ENCODE data around the gene KCNA2.

KCNA2 gene

GRCh38 chr1:110639724-110640386, 33.7 kb upstream of the KCNA2 start:
- DNase-seq (ENCODE audit: low read depth, low spot score): no peak

GRCh38 chr1:110638556-110638955, 32.4 kb upstream of the KCNA2 start:
- TF ChIP-seq EZH2 (IDR thresholded peaks at IDR 0.05) (no peak), POLR2AphosphoS5 (IDR thresholded peaks at IDR 0.05; ENCODE audit: borderline replicate concordance, low read depth, low read length) (no peak), FOXP2 (optimal IDR thresholded peaks at IDR 0.05; ENCODE audit: control extremely low read depth, extremely low read length, insufficient read depth) (no peak)
- H3K9me3 ChIP-seq (ENCODE audit: low read depth, low read length): no peaks in the 10 kb centered on the region
- H3K4me3 ChIP-seq: no peak overlapping the region
- no peak for DNase-seq (ENCODE audit: low read depth, low spot score)
- H3K36me3 ChIP-seq (ENCODE audit: insufficient read depth, low read length): no peaks in the 10 kb centered on the region
- H3K9ac ChIP-seq (ENCODE audit: insufficient read length): no peak overlapping the region
- no peak overlapping the region for H3K27ac ChIP-seq

More at GRCh38 chr1:110639724-110640386, 33.7 kb upstream of the KCNA2 start:
- no peak overlapping the region for H3K27ac ChIP-seq
- H3K9ac ChIP-seq (ENCODE audit: insufficient read length): no peak overlapping the region
- H3K36me3 ChIP-seq (ENCODE audit: insufficient read depth, low read length): no peaks in the 10 kb centered on the region
- no peak for TF ChIP-seq FOXP2 (optimal IDR thresholded peaks at IDR 0.05; ENCODE audit: control extremely low read depth, extremely low read length, insufficient read depth)
- no peak for TF ChIP-seq EZH2 (IDR thresholded peaks at IDR 0.05)
- no peak for TF ChIP-seq POLR2AphosphoS5 (IDR thresholded peaks at IDR 0.05; ENCODE audit: borderline replicate concordance, low read depth, low read length)
- H3K4me3 ChIP-seq: no peak overlapping the region
- H3K9me3 ChIP-seq (ENCODE audit: low read depth, low read length): no peaks in the 10 kb centered on the region

- Histone ChIP-seq H3K9me3 (ENCODE audit: low read depth, low read length) (no peaks in the 10 kb centered on the region), H3K4me3 (no peak overlapping the region), H3K9ac (ENCODE audit: insufficient read length) (no peak overlapping the region), H3K27ac (no peak overlapping the region), H3K36me3 (ENCODE audit: insufficient read depth, low read length) (no peaks in the 10 kb centered on the region)
- TF ChIP-seq POLR2AphosphoS5 (IDR thresholded peaks at IDR 0.05; ENCODE audit: borderline replicate concordance, low read depth, low read length) (no peak), FOXP2 (optimal IDR thresholded peaks at IDR 0.05; ENCODE audit: control extremely low read depth, extremely low read length, insufficient read depth) (no peak), EZH2 (IDR thresholded peaks at IDR 0.05) (no peak)
- DNase-seq (ENCODE audit: low read depth, low spot score): no peak
These were observed 31.9 kb upstream of the KCNA2 start for GRCh38 chr1:110638058-110638457.

- Histone ChIP-seq H3K27ac (no peak overlapping the region), H3K4me3 (no peak overlapping the region), H3K9me3 (ENCODE audit: low read depth, low read length) (no peaks in the 10 kb centered on the region), H3K9ac (ENCODE audit: insufficient read length) (no peak overlapping the region), H3K36me3 (ENCODE audit: insufficient read depth, low read length) (no peaks in the 10 kb centered on the region)
- TF ChIP-seq POLR2AphosphoS5 (IDR thresholded peaks at IDR 0.05; ENCODE audit: borderline replicate concordance, low read depth, low read length) (no peak), EZH2 (IDR thresholded peaks at IDR 0.05) (no peak)
- no peak for DNase-seq (ENCODE audit: low read depth, low spot score)
These were observed 31.3 kb upstream of the KCNA2 start for GRCh38 chr1:110637475-110637874.

GRCh38 chr1:110636149-110636935, 30.2 kb upstream of the KCNA2 start:
- no peaks in the 10 kb centered on the region for H3K36me3 ChIP-seq (ENCODE audit: insufficient read depth, low read length)
- H3K4me3 ChIP-seq: no peak overlapping the region
- DNase-seq (ENCODE audit: low read depth, low spot score): no peak
- no peak for TF ChIP-seq FOXP2 (optimal IDR thresholded peaks at IDR 0.05; ENCODE audit: control extremely low read depth, extremely low read length, insufficient read depth)
- TF ChIP-seq POLR2AphosphoS5 (IDR thresholded peaks at IDR 0.05; ENCODE audit: borderline replicate concordance, low read depth, low read length): no peak
- no peak for TF ChIP-seq EZH2 (IDR thresholded peaks at IDR 0.05)
- no peaks in the 10 kb centered on the region for H3K9me3 ChIP-seq (ENCODE audit: low read depth, low read length)
- H3K9ac ChIP-seq (ENCODE audit: insufficient read length): no peak overlapping the region
- H3K27ac ChIP-seq: no peak overlapping the region

GRCh38 chr1:110635434-110635833, 29.3 kb upstream of the KCNA2 start:
- Histone ChIP-seq H3K9ac (ENCODE audit: insufficient read length) (no peak overlapping the region), H3K27ac (no peak overlapping the region)

GRCh38 chr1:110634455-110635311, 28.5 kb upstream of the KCNA2 start:
- no peak for TF ChIP-seq POLR2AphosphoS5 (IDR thresholded peaks at IDR 0.05; ENCODE audit: borderline replicate concordance, low read depth, low read length)
- TF ChIP-seq FOXP2 (optimal IDR thresholded peaks at IDR 0.05; ENCODE audit: control extremely low read depth, extremely low read length, insufficient read depth): no peak
- TF ChIP-seq EZH2 (IDR thresholded peaks at IDR 0.05): no peak
- H3K4me3 ChIP-seq: no peak overlapping the region
- no peaks in the 10 kb centered on the region for H3K9me3 ChIP-seq (ENCODE audit: low read depth, low read length)
- H3K9ac ChIP-seq (ENCODE audit: insufficient read length): no peak overlapping the region
- H3K27ac ChIP-seq: no peak overlapping the region
- no peaks in the 10 kb centered on the region for H3K36me3 ChIP-seq (ENCODE audit: insufficient read depth, low read length)
- DNase-seq (ENCODE audit: low read depth, low spot score): no peak

More at GRCh38 chr1:110635434-110635833, 29.3 kb upstream of the KCNA2 start:
- H3K9me3 ChIP-seq (ENCODE audit: low read depth, low read length): no peaks in the 10 kb centered on the region
- TF ChIP-seq EZH2 (IDR thresholded peaks at IDR 0.05) (no peak), POLR2AphosphoS5 (IDR thresholded peaks at IDR 0.05; ENCODE audit: borderline replicate concordance, low read depth, low read length) (no peak), FOXP2 (optimal IDR thresholded peaks at IDR 0.05; ENCODE audit: control extremely low read depth, extremely low read length, insufficient read depth) (no peak)
- DNase-seq (ENCODE audit: low read depth, low spot score): no peak
- no peak overlapping the region for H3K4me3 ChIP-seq
- no peaks in the 10 kb centered on the region for H3K36me3 ChIP-seq (ENCODE audit: insufficient read depth, low read length)

- no peak for TF ChIP-seq FOXP2 (optimal IDR thresholded peaks at IDR 0.05; ENCODE audit: control extremely low read depth, extremely low read length, insufficient read depth)
- no peak for TF ChIP-seq EZH2 (IDR thresholded peaks at IDR 0.05)
- TF ChIP-seq POLR2AphosphoS5 (IDR thresholded peaks at IDR 0.05; ENCODE audit: borderline replicate concordance, low read depth, low read length): no peak
- no peak for DNase-seq (ENCODE audit: low read depth, low spot score)
- H3K9me3 ChIP-seq (ENCODE audit: low read depth, low read length): no peaks in the 10 kb centered on the region
- H3K4me3 ChIP-seq: no peak overlapping the region
- H3K27ac ChIP-seq: no peak overlapping the region
- no peak overlapping the region for H3K9ac ChIP-seq (ENCODE audit: insufficient read length)
- H3K36me3 ChIP-seq (ENCODE audit: insufficient read depth, low read length): no peaks in the 10 kb centered on the region
These were observed 27.9 kb upstream of the KCNA2 start for GRCh38 chr1:110634086-110634454.
